Lung (tissue), 12 donors: ENCODE data around the gene HYLS1. TPM values are rescaled to one million over a fixed set of nuclear protein-coding genes. Genes with fewer than 3 reads are reported as not detected.

ENCODE experiments used
- ATAC-seq: fragments of 200-7000 bp; cut with Tn5 transposase; one replicate; pipeline ENCODE4 v1.9.1; 2020; ENCODE audit warnings: moderate number of reproducible peaks; ENCODE audit not compliant: insufficient read depth, low FRiP score
- DNase-seq, 3 donors: peaks; one replicate each; pipeline ENCODE4 v3.0.0-alpha.2; 2013 to 2017
- H3K27ac ChIP-seq, 2 donors: one replicate each; pipeline ENCODE4 v1.5.1; 2013; ENCODE audit warnings: mild to moderate bottlenecking in 2 of 2, moderate library complexity in 2 of 2, control low read depth in 1 of 2, inconsistent platforms in 1 of 2, low read depth in 1 of 2, low read length in 1 of 2
- H3K27me3 ChIP-seq, 3 donors: one replicate each; pipeline ENCODE4 v1.5.1; 2013; ENCODE audit warnings: low read length in 2 of 3; ENCODE audit not compliant: control insufficient read depth in 3 of 3, insufficient read depth in 3 of 3
- H3K36me3 ChIP-seq, 4 donors: one replicate each; pipeline ENCODE4 v1.5.1; 2013; ENCODE audit warnings: low read length in 4 of 4, mild to moderate bottlenecking in 1 of 4, moderate library complexity in 1 of 4; ENCODE audit not compliant: control insufficient read depth in 4 of 4, insufficient read depth in 4 of 4
- H3K4me1 ChIP-seq, 5 donors: one replicate each; pipeline ENCODE4 v1.5.1; 2013; ENCODE audit warnings: low read length in 5 of 5, mild to moderate bottlenecking in 2 of 5, moderate library complexity in 1 of 5; ENCODE audit not compliant: control insufficient read depth in 5 of 5, insufficient read depth in 5 of 5
- H3K4me3 ChIP-seq: one replicate; pipeline ENCODE4 v1.5.1; 2013; ENCODE audit warnings: mild to moderate bottlenecking, control low read depth, moderate library complexity
- H3K9ac ChIP-seq, 2 donors: one replicate each; pipeline ENCODE4 v1.5.1; 2013; ENCODE audit warnings: low read length in 2 of 2, control low read depth in 1 of 2; ENCODE audit not compliant: insufficient read depth in 1 of 2
- H3K9me3 ChIP-seq, 4 donors: one replicate each; pipeline ENCODE4 v1.5.1; 2013; ENCODE audit warnings: low read length in 3 of 4, mild to moderate bottlenecking in 1 of 4, moderate library complexity in 1 of 4; ENCODE audit not compliant: control insufficient read depth in 4 of 4, insufficient read depth in 3 of 4
- WGBS, 2 donors: extraction: QIAGEN DNeasy Blood & Tissue Kit; methylation state at CpG; one replicate each; pipeline ENCODE4 v1.1.7; 2013; 5-methylcytosine and 5-hydroxymethylcytosine counted together
- polyA plus RNA-seq, 2 donors: library from polyadenylated mRNA; stranded (reverse); fragments of 200-250 nt; gene quantifications; one replicate each; pipeline ENCODE4 v1.2.1, GENCODE V29; 2013
- total RNA-seq, 2 donors: library from RNA; depleted of rRNA in 1 of 2; stranded (reverse); fragments of >200 nt in 1 of 2; gene quantifications; one replicate each; pipeline ENCODE4 v1.2.1, GENCODE V29; 2014 to 2021
- TF ChIP-seq, protein P1 (sequence below): IDR thresholded peaks from 2 replicates; pipeline ENCODE4 v1.5.1; 2012; ENCODE audit warnings: mild to moderate bottlenecking; ENCODE audit errors: control extremely low read depth, extremely low read depth
- donor health status: control.
- donor health status: control.
- donor health status: Bipolar disorder and iron deficiency.
- donor health status: healthy.
- donor health status: DM: yes; HTN: yes; CAD: no.

The HYLS1 gene
- total and polyA plus RNA-seq, 4 donors, result 1.5 to 2.6 (median 2.0) TPM

GRCh38 chr11:125934473-125934872 is 47.0 kb downstream of the HYLS1 start:
- no peak for DNase-seq
- H3K9me3 ChIP-seq, result no peaks in the 10 kb centered on the region
- peaks cover 0 to 15% (median 2%) of the 10 kb centered on the region in 5 donors for H3K4me1 ChIP-seq
- TF ChIP-seq, protein P1, sequence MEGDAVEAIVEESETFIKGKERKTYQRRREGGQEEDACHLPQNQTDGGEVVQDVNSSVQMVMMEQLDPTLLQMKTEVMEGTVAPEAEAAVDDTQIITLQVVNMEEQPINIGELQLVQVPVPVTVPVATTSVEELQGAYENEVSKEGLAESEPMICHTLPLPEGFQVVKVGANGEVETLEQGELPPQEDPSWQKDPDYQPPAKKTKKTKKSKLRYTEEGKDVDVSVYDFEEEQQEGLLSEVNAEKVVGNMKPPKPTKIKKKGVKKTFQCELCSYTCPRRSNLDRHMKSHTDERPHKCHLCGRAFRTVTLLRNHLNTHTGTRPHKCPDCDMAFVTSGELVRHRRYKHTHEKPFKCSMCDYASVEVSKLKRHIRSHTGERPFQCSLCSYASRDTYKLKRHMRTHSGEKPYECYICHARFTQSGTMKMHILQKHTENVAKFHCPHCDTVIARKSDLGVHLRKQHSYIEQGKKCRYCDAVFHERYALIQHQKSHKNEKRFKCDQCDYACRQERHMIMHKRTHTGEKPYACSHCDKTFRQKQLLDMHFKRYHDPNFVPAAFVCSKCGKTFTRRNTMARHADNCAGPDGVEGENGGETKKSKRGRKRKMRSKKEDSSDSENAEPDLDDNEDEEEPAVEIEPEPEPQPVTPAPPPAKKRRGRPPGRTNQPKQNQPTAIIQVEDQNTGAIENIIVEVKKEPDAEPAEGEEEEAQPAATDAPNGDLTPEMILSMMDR, result no peak
- ATAC-seq, result no peak
- no peaks in the 10 kb centered on the region for H3K27me3 ChIP-seq
- H3K9ac ChIP-seq, result no peak overlapping the region
- H3K27ac ChIP-seq, result no peak overlapping the region
- 92 to 93% methylated on average over 8 of the region's 8 CpGs for WGBS, 2 donors
- no peaks in the 10 kb centered on the region for H3K36me3 ChIP-seq
- no peak overlapping the region for H3K4me3 ChIP-seq

DNA sequence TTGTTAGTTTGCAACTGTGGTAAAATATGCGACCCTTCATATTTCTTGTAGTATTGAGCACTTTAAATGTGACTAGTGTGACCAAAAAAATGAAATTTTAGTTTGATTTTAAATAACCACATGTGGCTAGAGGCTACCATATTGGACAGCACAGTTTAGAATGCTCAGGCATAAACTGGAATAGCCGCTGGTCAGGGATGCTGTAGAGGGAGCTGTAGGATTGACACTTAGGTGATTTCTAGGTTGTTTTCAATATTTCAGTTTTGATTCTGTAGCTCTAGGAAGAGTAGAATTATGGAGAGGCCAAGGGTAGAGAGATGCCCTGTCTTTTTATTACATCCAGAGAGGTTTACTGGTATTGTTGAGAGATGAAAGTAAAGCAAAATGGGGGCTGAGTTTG is 47.6 kb downstream of the HYLS1 start:
- WGBS, 2 donors, result 95 to 96% methylated on average over 2 of the region's 2 CpGs
- H3K4me1 ChIP-seq, result peaks cover 0 to 15% (median 2%) of the 10 kb centered on the region in 5 donors
- H3K9me3 ChIP-seq, result no peaks in the 10 kb centered on the region
- DNase-seq (no peak), ATAC-seq (no peak)
- H3K36me3 ChIP-seq, result no peaks in the 10 kb centered on the region
- TF ChIP-seq, protein P1, result no peak
- H3K27ac ChIP-seq, result no peak overlapping the region
- no peaks in the 10 kb centered on the region for H3K27me3 ChIP-seq
- H3K4me3 ChIP-seq, result no peak overlapping the region
- no peak overlapping the region for H3K9ac ChIP-seq

DNA sequence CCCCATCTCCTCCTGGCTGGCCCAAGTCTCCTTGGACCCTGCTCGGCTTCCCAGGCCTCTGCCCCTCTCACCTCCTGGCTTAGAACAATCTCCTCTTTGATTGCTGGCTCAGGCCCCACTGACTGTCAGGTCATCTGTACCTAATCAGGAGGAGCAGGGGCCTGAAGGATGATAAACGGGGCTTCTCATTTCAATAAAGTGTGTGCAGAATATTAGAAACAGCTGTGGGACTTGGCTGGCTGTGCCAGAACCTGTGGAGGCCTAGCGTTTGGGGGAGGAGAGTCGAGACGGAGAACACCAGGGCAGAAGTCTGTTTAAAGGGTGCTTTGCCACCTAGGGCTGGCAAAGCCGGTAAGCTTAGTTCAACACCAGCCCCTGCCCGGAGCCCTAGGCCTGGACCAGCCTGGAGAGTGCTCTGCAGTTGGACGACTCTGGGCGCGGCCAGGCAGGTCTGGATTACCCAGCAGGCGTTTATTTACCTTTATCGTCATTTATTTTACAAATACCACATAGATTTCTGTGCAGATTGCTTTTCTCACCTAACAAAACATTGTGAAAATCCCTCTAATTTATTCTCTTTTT is 48.2 kb downstream of the HYLS1 start:
- H3K9ac ChIP-seq, result no peak overlapping the region
- DNase-seq (peak; percentile 40 to 58 (median 57)), ATAC-seq (no peak)
- H3K27ac ChIP-seq, result no peak overlapping the region
- H3K36me3 ChIP-seq, result no peaks in the 10 kb centered on the region
- TF ChIP-seq, protein P1, result no peak
- H3K9me3 ChIP-seq, result no peaks in the 10 kb centered on the region
- WGBS, 2 donors, result 77 to 86% methylated on average over 12 of the region's 12 CpGs
- H3K4me1 ChIP-seq, result peaks cover 0 to 15% (median 2%) of the 10 kb centered on the region in 5 donors
- no peak overlapping the region for H3K4me3 ChIP-seq
- H3K27me3 ChIP-seq, result no peaks in the 10 kb centered on the region

DNA sequence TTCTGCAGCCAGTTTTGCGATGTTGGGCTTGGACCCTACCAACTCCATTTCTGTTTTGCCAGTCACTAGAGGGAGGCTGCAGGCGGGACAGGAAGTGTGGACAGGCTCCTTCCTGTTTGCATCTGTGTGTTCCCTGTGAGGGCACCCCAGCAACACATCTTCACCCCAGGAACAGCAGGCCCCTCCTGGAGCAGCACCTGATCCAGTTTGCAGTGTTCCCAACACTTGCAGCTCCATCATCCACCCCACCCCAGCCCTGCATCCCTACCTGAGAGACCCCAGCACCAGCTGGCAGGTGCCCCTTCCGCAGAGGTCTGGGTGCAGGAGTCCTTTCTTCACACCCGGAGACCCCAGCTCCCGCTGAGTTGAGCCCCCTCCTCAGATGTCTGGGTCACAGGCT is 51.0 kb downstream of the HYLS1 start:
- no peak overlapping the region for H3K9ac ChIP-seq
- no peak for ATAC-seq
- H3K4me1 ChIP-seq, result peaks cover 0 to 11% (median 2%) of the 10 kb centered on the region in 5 donors
- H3K27ac ChIP-seq, result no peak overlapping the region
- whole genome bisulfite sequencing, 2 donors, result 84 to 88% methylated on average over 5 of the region's 5 CpGs
- TF ChIP-seq, protein P1, result no peak
- H3K27me3 ChIP-seq, result peaks cover 0 to 4% (median 0%) of the 10 kb centered on the region in 3 donors
- DNase-seq, result no peak
- no peaks in the 10 kb centered on the region for H3K9me3 ChIP-seq
- no peak overlapping the region for H3K4me3 ChIP-seq
- no peaks in the 10 kb centered on the region for H3K36me3 ChIP-seq
